ENCODE results near the gene GPHN.

- TF ChIP-seq POLR2A (IDR thresholded peaks at IDR 0.05; ENCODE audit: low read depth, low read length) (no peak), ELK1 (IDR thresholded peaks at IDR 0.05; ENCODE audit: borderline replicate concordance, low read depth, low read length) (no peak), BHLHE40 (IDR thresholded peaks at IDR 0.05; ENCODE audit: low read depth, low read length) (no peak), RCOR1 (IDR thresholded peaks at IDR 0.05; ENCODE audit: insufficient replicate concordance, low read length) (no peak), MXI1 (IDR thresholded peaks at IDR 0.05; ENCODE audit: borderline replicate concordance, low read depth, low read length) (no peak), MAFK (IDR thresholded peaks at IDR 0.05; ENCODE audit: low read depth, low read length) (no peak), CEBPB (IDR thresholded peaks at IDR 0.05; ENCODE audit: low read depth, low read length) (no peak), RAD21 (IDR thresholded peaks at IDR 0.05; ENCODE audit: low read length) (no peak), RFX5 (IDR thresholded peaks at IDR 0.05; ENCODE audit: low read depth, low read length) (no peak), MAZ (IDR thresholded peaks at IDR 0.05; ENCODE audit: borderline replicate concordance, low read depth, low read length) (no peak), FOS (IDR thresholded peaks at IDR 0.05; ENCODE audit: low read depth, low read length) (no peak)
- TF ChIP-seq, protein P1, sequence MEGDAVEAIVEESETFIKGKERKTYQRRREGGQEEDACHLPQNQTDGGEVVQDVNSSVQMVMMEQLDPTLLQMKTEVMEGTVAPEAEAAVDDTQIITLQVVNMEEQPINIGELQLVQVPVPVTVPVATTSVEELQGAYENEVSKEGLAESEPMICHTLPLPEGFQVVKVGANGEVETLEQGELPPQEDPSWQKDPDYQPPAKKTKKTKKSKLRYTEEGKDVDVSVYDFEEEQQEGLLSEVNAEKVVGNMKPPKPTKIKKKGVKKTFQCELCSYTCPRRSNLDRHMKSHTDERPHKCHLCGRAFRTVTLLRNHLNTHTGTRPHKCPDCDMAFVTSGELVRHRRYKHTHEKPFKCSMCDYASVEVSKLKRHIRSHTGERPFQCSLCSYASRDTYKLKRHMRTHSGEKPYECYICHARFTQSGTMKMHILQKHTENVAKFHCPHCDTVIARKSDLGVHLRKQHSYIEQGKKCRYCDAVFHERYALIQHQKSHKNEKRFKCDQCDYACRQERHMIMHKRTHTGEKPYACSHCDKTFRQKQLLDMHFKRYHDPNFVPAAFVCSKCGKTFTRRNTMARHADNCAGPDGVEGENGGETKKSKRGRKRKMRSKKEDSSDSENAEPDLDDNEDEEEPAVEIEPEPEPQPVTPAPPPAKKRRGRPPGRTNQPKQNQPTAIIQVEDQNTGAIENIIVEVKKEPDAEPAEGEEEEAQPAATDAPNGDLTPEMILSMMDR (conservative IDR thresholded peaks at IDR 0.05; ENCODE audit: low read depth, low read length) = no peak
- TF ChIP-seq, protein P2, sequence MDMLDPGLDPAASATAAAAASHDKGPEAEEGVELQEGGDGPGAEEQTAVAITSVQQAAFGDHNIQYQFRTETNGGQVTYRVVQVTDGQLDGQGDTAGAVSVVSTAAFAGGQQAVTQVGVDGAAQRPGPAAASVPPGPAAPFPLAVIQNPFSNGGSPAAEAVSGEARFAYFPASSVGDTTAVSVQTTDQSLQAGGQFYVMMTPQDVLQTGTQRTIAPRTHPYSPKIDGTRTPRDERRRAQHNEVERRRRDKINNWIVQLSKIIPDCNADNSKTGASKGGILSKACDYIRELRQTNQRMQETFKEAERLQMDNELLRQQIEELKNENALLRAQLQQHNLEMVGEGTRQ (IDR thresholded peaks at IDR 0.05; ENCODE audit: low read depth, low read length) = no peak
These were observed 467.3 kb downstream of the GPHN start for GRCh38 chr14:66975251-66975650.
